Activated T-helper 1 cell treated with anti-CD3 and anti-CD28 coated beads, Interleukin-12 subunit alpha, Interleukin-12 subunit beta, Interleukin-2, Interleukin-4 antibody, amounts not matched to agents 30 ng/mL and 10 ng/mL and 1 ng/mL, durations not matched to agents 14 hours and 24 hours and 36 hours (primary cell): ENCODE data around the gene ZNF32. TPM values are rescaled to one million over a fixed set of nuclear protein-coding genes. Genes with fewer than 3 reads are reported as not detected.

ENCODE experiments used
- DNase-seq: peaks from one replicate; pipeline ENCODE4 v3.0.0; 2021; ENCODE audit warnings: low spot score
- H3K27ac Mint-ChIP-seq: one replicate; pipeline ENCODE4 v1.8.0; 2021; ENCODE audit warnings: mild to moderate bottlenecking, mixed read lengths
- H3K27me3 Mint-ChIP-seq: one replicate; pipeline ENCODE4 v1.8.0; 2022; ENCODE audit warnings: mild to moderate bottlenecking, moderate library complexity, mixed read lengths; ENCODE audit not compliant: insufficient read depth
- H3K36me3 Mint-ChIP-seq: one replicate; pipeline ENCODE4 v1.8.0; 2021; ENCODE audit warnings: low read depth, mixed read lengths
- H3K4me1 Mint-ChIP-seq: one replicate; pipeline ENCODE4 v1.8.0; 2021; ENCODE audit warnings: low read depth, mixed read lengths
- H3K4me3 Mint-ChIP-seq: one replicate; pipeline ENCODE4 v1.8.0; 2021; ENCODE audit warnings: mild to moderate bottlenecking, moderate library complexity, mixed read lengths
- H3K9me3 Mint-ChIP-seq: one replicate; pipeline ENCODE4 v1.8.0; 2021; ENCODE audit warnings: mixed read lengths
- intact Hi-C: fragments of 100-400 bp; cut with micrococcal nuclease; formaldehyde crosslinking; loops from one replicate; pipeline ENCODE4 v1.15.1; 2024
- total RNA-seq: library from RNA; stranded (reverse); gene quantifications from 2 replicates; pipeline ENCODE4 v1.2.3, GENCODE V29; 2022

Gene ZNF32
- total RNA-seq, 1 donor from 2014 or later: 13.2 TPM

- DNase-seq: no peak
- Mint-ChIP-seq H3K36me3 (no peaks in the 10 kb centered on the region), H3K27ac (no peak overlapping the region), H3K9me3 (no peaks in the 10 kb centered on the region), H3K4me3 (no peak overlapping the region), H3K27me3 (peaks cover 18% of the 10 kb centered on the region), H3K4me1 (peaks cover 5% of the 10 kb centered on the region)
- intact Hi-C loops: no loop called here
These were observed 26.0 kb upstream of the ZNF32 start for GRCh38 chr10:43674553-43675210.

- H3K36me3 Mint-ChIP-seq: no peaks in the 10 kb centered on the region
- peaks cover 5% of the 10 kb centered on the region for H3K4me1 Mint-ChIP-seq
- H3K27ac Mint-ChIP-seq: no peak overlapping the region
- H3K4me3 Mint-ChIP-seq: no peak overlapping the region
- no peaks in the 10 kb centered on the region for H3K9me3 Mint-ChIP-seq
- DNase-seq: no peak
- H3K27me3 Mint-ChIP-seq: peaks cover 23% of the 10 kb centered on the region
- intact Hi-C loops: no loop called here
These were observed 24.8 kb upstream of the ZNF32 start for GRCh38 chr10:43673471-43673870.

GRCh38 chr10:43671659-43672531 is 23.2 kb upstream of the ZNF32 start:
- intact Hi-C loops: loop anchor here (1.0 to 2.0 kb wide), 4 partner anchors 18 to 1192 kb away; no protein-coding TSS in a partner anchor
- Mint-ChIP-seq H3K4me3 (no peak overlapping the region), H3K27ac (no peak overlapping the region), H3K27me3 (peaks cover 27% of the 10 kb centered on the region), H3K36me3 (no peaks in the 10 kb centered on the region), H3K4me1 (peaks cover 7% of the 10 kb centered on the region), H3K9me3 (no peaks in the 10 kb centered on the region)
- peak; percentile 27 for DNase-seq

- intact Hi-C loops: no loop called here
- Mint-ChIP-seq H3K27ac (no peak overlapping the region), H3K36me3 (no peaks in the 10 kb centered on the region), H3K27me3 (peaks cover 37% of the 10 kb centered on the region), H3K4me1 (peaks cover 10% of the 10 kb centered on the region), H3K4me3 (no peak overlapping the region), H3K9me3 (no peaks in the 10 kb centered on the region)
- no peak for DNase-seq
These were observed 20.7 kb upstream of the ZNF32 start for GRCh38 chr10:43669386-43669785.

GRCh38 chr10:43667761-43668386 is 19.2 kb upstream of the ZNF32 start:
- peaks cover 29% of the 10 kb centered on the region for H3K27me3 Mint-ChIP-seq
- H3K9me3 Mint-ChIP-seq: no peaks in the 10 kb centered on the region

GRCh38 chr10:43667317-43667731 is 18.6 kb upstream of the ZNF32 start:
- H3K36me3 Mint-ChIP-seq: no peaks in the 10 kb centered on the region
- intact Hi-C loops: no loop called here
- H3K9me3 Mint-ChIP-seq: no peaks in the 10 kb centered on the region
- peaks cover 29% of the 10 kb centered on the region for H3K27me3 Mint-ChIP-seq
- H3K4me1 Mint-ChIP-seq: peaks cover 10% of the 10 kb centered on the region
- no peak overlapping the region for H3K27ac Mint-ChIP-seq
- H3K4me3 Mint-ChIP-seq: no peak overlapping the region
- no peak for DNase-seq

More at GRCh38 chr10:43667761-43668386, 19.2 kb upstream of the ZNF32 start:
- Mint-ChIP-seq H3K36me3 (no peaks in the 10 kb centered on the region), H3K27ac (no peak overlapping the region), H3K4me1 (peaks cover 10% of the 10 kb centered on the region), H3K4me3 (no peak overlapping the region)
- DNase-seq: no peak
- intact Hi-C loops: no loop called here

GRCh38 chr10:43666552-43666951 is 17.9 kb upstream of the ZNF32 start:
- H3K27me3 Mint-ChIP-seq: peaks cover 26% of the 10 kb centered on the region
- H3K36me3 Mint-ChIP-seq: no peaks in the 10 kb centered on the region

GRCh38 chr10:43665054-43665453 is 16.4 kb upstream of the ZNF32 start:
- Mint-ChIP-seq H3K9me3 (no peaks in the 10 kb centered on the region), H3K4me1 (peaks cover 4% of the 10 kb centered on the region), H3K4me3 (no peak overlapping the region), H3K27ac (no peak overlapping the region), H3K36me3 (no peaks in the 10 kb centered on the region), H3K27me3 (peaks cover 27% of the 10 kb centered on the region)
- intact Hi-C loops: no loop called here
- no peak for DNase-seq

More at GRCh38 chr10:43666552-43666951, 17.9 kb upstream of the ZNF32 start:
- Mint-ChIP-seq H3K4me1 (peaks cover 7% of the 10 kb centered on the region), H3K9me3 (no peaks in the 10 kb centered on the region), H3K4me3 (no peak overlapping the region), H3K27ac (no peak overlapping the region)
- intact Hi-C loops: no loop called here
- DNase-seq: no peak

GRCh38 chr10:43658227-43658626 is 9.5 kb upstream of the ZNF32 start:
- no peak for DNase-seq
- H3K27me3 Mint-ChIP-seq: peaks cover 7% of the 10 kb centered on the region
- no peaks in the 10 kb centered on the region for H3K36me3 Mint-ChIP-seq
- H3K27ac Mint-ChIP-seq: no peak overlapping the region
- intact Hi-C loops: no loop called here
- H3K4me3 Mint-ChIP-seq: no peak overlapping the region
- H3K4me1 Mint-ChIP-seq: no peaks in the 10 kb centered on the region
- H3K9me3 Mint-ChIP-seq: no peaks in the 10 kb centered on the region

GRCh38 chr10:43655311-43655710 is 6.6 kb upstream of the ZNF32 start:
- peaks cover 11% of the 10 kb centered on the region for H3K27me3 Mint-ChIP-seq
- no peaks in the 10 kb centered on the region for H3K36me3 Mint-ChIP-seq
- no peaks in the 10 kb centered on the region for H3K4me1 Mint-ChIP-seq
- H3K9me3 Mint-ChIP-seq: no peaks in the 10 kb centered on the region
- intact Hi-C loops: no loop called here
- H3K4me3 Mint-ChIP-seq: no peak overlapping the region
- no peak for DNase-seq
- no peak overlapping the region for H3K27ac Mint-ChIP-seq

- no peak for DNase-seq
- Mint-ChIP-seq H3K27ac (no peak overlapping the region), H3K36me3 (no peaks in the 10 kb centered on the region), H3K4me1 (peaks cover 6% of the 10 kb centered on the region), H3K27me3 (peaks cover 14% of the 10 kb centered on the region), H3K9me3 (no peaks in the 10 kb centered on the region), H3K4me3 (no peak overlapping the region)
- intact Hi-C loops: no loop called here
These were observed 5.1 kb upstream of the ZNF32 start for GRCh38 chr10:43653746-43654145.

GRCh38 chr10:43649185-43649523 is 473 bp upstream of the ZNF32 start:
- Mint-ChIP-seq H3K9me3 (peaks cover 34% of the 10 kb centered on the region), H3K4me3 (peak overlapping the region; percentile 84), H3K36me3 (peaks cover 33% of the 10 kb centered on the region), H3K4me1 (peaks cover 11% of the 10 kb centered on the region), H3K27me3 (peaks cover 11% of the 10 kb centered on the region), H3K27ac (peak overlapping the region; percentile 69)
- intact Hi-C loops: loop anchor here (1.0 to 2.0 kb wide), 3 partner anchors 74 to 1097 kb away; partner anchors contain the start of genes ZNF239 and ZNF33B
- DNase-seq: no peak

- peak overlapping the region; percentile 90 for H3K27ac Mint-ChIP-seq
- H3K4me1 Mint-ChIP-seq: peaks cover 11% of the 10 kb centered on the region
- H3K36me3 Mint-ChIP-seq: peaks cover 41% of the 10 kb centered on the region
- peaks cover 40% of the 10 kb centered on the region for H3K9me3 Mint-ChIP-seq
- intact Hi-C loops: loop anchor here (1.0 to 2.0 kb wide), 5 partner anchors 42 to 866 kb away; partner anchors contain the start of genes BMS1, ZNF239 and ZNF485
- peak overlapping the region; percentile 89 for H3K4me3 Mint-ChIP-seq
- no peak for DNase-seq
- H3K27me3 Mint-ChIP-seq: peaks cover 10% of the 10 kb centered on the region
These were observed 635 bp downstream of the ZNF32 start for GRCh38 chr10:43648095-43648397.
